H9 (cell line): ENCODE measurements around the gene TMOD4. TPM values are rescaled to one million over a fixed set of nuclear protein-coding genes. Genes with fewer than 3 reads are reported as not detected.

ENCODE experiments used
- DNase-seq: peaks from one replicate; pipeline ENCODE4 v3.0.0-alpha.2; 2017
- H2AFZ ChIP-seq: one replicate; pipeline ENCODE4 v1.6.1; 2013; ENCODE audit warnings: mild to moderate bottlenecking, low read length, control low read depth, moderate library complexity
- H2AK5ac ChIP-seq: 2 replicates; pipeline ENCODE4 v1.6.1; 2013; ENCODE audit warnings: low read length, control low read depth, mixed read lengths; ENCODE audit not compliant: insufficient read length
- H2BK120ac ChIP-seq: one replicate; pipeline ENCODE4 v1.6.1; 2013; ENCODE audit warnings: low read depth, mild to moderate bottlenecking, low read length, control low read depth, inconsistent platforms; ENCODE audit not compliant: poor library complexity, severe bottlenecking
- H2BK12ac ChIP-seq: 2 replicates; pipeline ENCODE4 v1.6.1; 2013; ENCODE audit warnings: low read length, control low read depth, mixed read lengths, low read depth; ENCODE audit not compliant: insufficient read length
- H2BK15ac ChIP-seq: 2 replicates; pipeline ENCODE4 v1.6.1; 2013; ENCODE audit warnings: low read depth, low read length, control low read depth
- H2BK20ac ChIP-seq: one replicate; pipeline ENCODE4 v1.6.1; 2013; ENCODE audit warnings: low read depth, mild to moderate bottlenecking, low read length, control low read depth, inconsistent platforms; ENCODE audit not compliant: poor library complexity, severe bottlenecking
- H2BK5ac ChIP-seq: 2 replicates; pipeline ENCODE4 v1.6.1; 2013; ENCODE audit warnings: low read length, control low read depth, mixed read lengths; ENCODE audit not compliant: insufficient read length
- H3K14ac ChIP-seq: 2 replicates; pipeline ENCODE4 v1.6.1; 2013; ENCODE audit warnings: low read length, control low read depth; ENCODE audit not compliant: insufficient read depth
- H3K18ac ChIP-seq: 2 replicates; pipeline ENCODE4 v1.6.1; 2013; ENCODE audit warnings: low read depth, mild to moderate bottlenecking, mixed read lengths, low read length, control low read depth; ENCODE audit not compliant: insufficient read length
- H3K23ac ChIP-seq: 2 replicates; pipeline ENCODE4 v1.6.1; 2013; ENCODE audit warnings: low read length, control low read depth, mixed read lengths, low read depth; ENCODE audit not compliant: insufficient read length
- H3K23me2 ChIP-seq: 2 replicates; pipeline ENCODE4 v1.6.1; 2013; ENCODE audit warnings: low read depth, mild to moderate bottlenecking, mixed read lengths, low read length, control low read depth; ENCODE audit not compliant: insufficient read length, poor library complexity, severe bottlenecking
- H3K27ac ChIP-seq: 2 replicates; pipeline ENCODE4 v1.5.1; 2013; ENCODE audit warnings: low read length, control low read depth, mixed read lengths, low read depth; ENCODE audit not compliant: insufficient read length
- H3K27me3 ChIP-seq: 2 replicates; pipeline ENCODE4 v1.6.1; 2013; ENCODE audit warnings: low read length, control low read depth, inconsistent platforms; ENCODE audit not compliant: insufficient read depth
- H3K4ac ChIP-seq: 2 replicates; pipeline ENCODE4 v1.6.1; 2013; ENCODE audit warnings: low read depth, mild to moderate bottlenecking, control low read depth, inconsistent platforms, low read length, moderate library complexity
- H3K4me1 ChIP-seq: 2 replicates; pipeline ENCODE4 v1.6.1; 2013; ENCODE audit warnings: low read length, control low read depth, inconsistent platforms; ENCODE audit not compliant: insufficient read depth
- H3K4me2 ChIP-seq: 2 replicates; pipeline ENCODE4 v1.6.1; 2013; ENCODE audit warnings: low read length, control low read depth, mixed read lengths; ENCODE audit not compliant: insufficient read length, insufficient read depth
- H3K56ac ChIP-seq: 2 replicates; pipeline ENCODE4 v1.6.1; 2013; ENCODE audit warnings: low read depth, mild to moderate bottlenecking, mixed read lengths, low read length, control low read depth; ENCODE audit not compliant: insufficient read length
- H3K79me1 ChIP-seq: 2 replicates; pipeline ENCODE4 v1.6.1; 2013; ENCODE audit warnings: low read depth, mild to moderate bottlenecking, moderate library complexity, low read length, control low read depth, inconsistent platforms; ENCODE audit not compliant: insufficient read depth, poor library complexity, severe bottlenecking
- H3K79me2 ChIP-seq: 2 replicates; pipeline ENCODE4 v1.6.1; 2013; ENCODE audit warnings: low read length, control low read depth, inconsistent platforms; ENCODE audit not compliant: insufficient read depth
- H3K9ac ChIP-seq: 2 replicates; pipeline ENCODE4 v1.6.1; 2013; ENCODE audit warnings: low read length, control low read depth, mixed read lengths; ENCODE audit not compliant: insufficient read length; ENCODE audit errors: extremely low read depth
- H3K9me3 ChIP-seq: one replicate; pipeline ENCODE4 v1.6.1; 2013; ENCODE audit warnings: low read depth, low read length, inconsistent platforms; ENCODE audit not compliant: control insufficient read depth
- H3T11ph ChIP-seq: one replicate; pipeline ENCODE4 v1.6.1; 2013; ENCODE audit warnings: mild to moderate bottlenecking, low read length, control low read depth, inconsistent platforms
- H4K20me1 ChIP-seq: one replicate; pipeline ENCODE4 v1.6.1; 2013; ENCODE audit not compliant: control insufficient read depth, insufficient read length, insufficient read depth
- H4K5ac ChIP-seq: 2 replicates; pipeline ENCODE4 v1.6.1; 2013; ENCODE audit warnings: low read depth, mild to moderate bottlenecking, mixed read lengths, low read length, control low read depth; ENCODE audit not compliant: insufficient read length
- H4K8ac ChIP-seq: replicated peaks from 2 replicates; pipeline ENCODE4 v1.6.1; 2013; ENCODE audit warnings: low read length, control low read depth, mixed read lengths, low read depth; ENCODE audit not compliant: insufficient read length
- H4K91ac ChIP-seq: 2 replicates; pipeline ENCODE4 v1.6.1; 2013; ENCODE audit warnings: low read depth, mild to moderate bottlenecking, moderate library complexity, mixed read lengths, low read length, control low read depth; ENCODE audit not compliant: insufficient read length
- H3K27ac Mint-ChIP-seq, 3 experiments: 2 replicates in 2 of 3; 3 replicates in 1 of 3; pipeline ENCODE4 v1.8.0; 2020 to 2021; ENCODE audit warnings: mixed read lengths in 3 of 3, mild to moderate bottlenecking in 1 of 3, moderate library complexity in 1 of 3
- H3K27me3 Mint-ChIP-seq: 2 replicates; pipeline ENCODE4 v1.8.0; 2021; ENCODE audit warnings: low read depth, mild to moderate bottlenecking, moderate library complexity, mixed read lengths
- H3K36me3 Mint-ChIP-seq, 3 experiments: 2 replicates in 2 of 3; 3 replicates in 1 of 3; pipeline ENCODE4 v1.8.0; 2020 to 2021; ENCODE audit warnings: low read depth in 3 of 3, mixed read lengths in 3 of 3; ENCODE audit not compliant: insufficient read depth in 1 of 3
- H3K4me1 Mint-ChIP-seq, 2 experiments: 2 replicates each; pipeline ENCODE4 v1.8.0; 2020; ENCODE audit warnings: mixed read lengths in 2 of 2
- H3K4me3 Mint-ChIP-seq, 2 experiments: 2 replicates in 1 of 2; 3 replicates in 1 of 2; pipeline ENCODE4 v1.8.0; 2020 to 2021; ENCODE audit warnings: mild to moderate bottlenecking in 2 of 2, mixed read lengths in 2 of 2, moderate library complexity in 1 of 2
- H3K9me3 Mint-ChIP-seq, 2 experiments: 2 replicates in 1 of 2; 3 replicates in 1 of 2; pipeline ENCODE4 v1.8.0; 2020; ENCODE audit warnings: mild to moderate bottlenecking in 2 of 2, mixed read lengths in 2 of 2, moderate library complexity in 1 of 2
- CTCF ChIP-seq: fragments of 200-600 bp; sonication (generic); conservative IDR thresholded peaks from 3 replicates; pipeline ENCODE4 v1.8.0; 2021; ENCODE audit warnings: antibody characterized with exemption, mild to moderate bottlenecking
- WGBS: extraction: QIAGEN DNeasy Blood & Tissue Kit; methylation state at CpG from one replicate; pipeline ENCODE4 v1.1.7; 2013; ENCODE audit warnings: missing lambda C conversion rate, low lambda C conversion rate, mixed read lengths; ENCODE audit not compliant: insufficient read length; ENCODE audit errors: extremely low coverage; 5-methylcytosine and 5-hydroxymethylcytosine counted together
- total RNA-seq: library from RNA; stranded (reverse); gene quantifications from 2 replicates; pipeline ENCODE4 v1.2.1, GENCODE V29; 2021

The TMOD4 gene
- total RNA-seq, 1 experiment from 2014 or later = 0.42 TPM

GRCh38 chr1:151142411-151143056 lies 33.2 kb downstream of the TMOD4 start:
- Histone ChIP-seq H3K14ac (no peak overlapping the region), H2AFZ (no peak overlapping the region), H3K9ac (no peak overlapping the region), H3K23me2 (peaks cover 24% of the 10 kb centered on the region), H3K79me1 (no peaks in the 10 kb centered on the region), H3K4ac (no peak overlapping the region), H4K91ac (no peak overlapping the region), H3K23ac (no peak overlapping the region), H2BK120ac (no peak overlapping the region), H3K27me3 (no peaks in the 10 kb centered on the region; the same call in 1 of the 2 replicates), H2BK15ac (no peak overlapping the region), H4K5ac (no peak overlapping the region), H4K8ac (no peak overlapping the region), H3K4me1 (peaks cover 22% of the 10 kb centered on the region; the same call in 1 of the 2 replicates), H3K79me2 (no peaks in the 10 kb centered on the region), H2BK20ac (no peak overlapping the region), H2BK12ac (no peak overlapping the region), H4K20me1 (peaks cover 4% of the 10 kb centered on the region), H3K4me2 (no peak overlapping the region), H3K9me3 (no peaks in the 10 kb centered on the region), H2AK5ac (no peak overlapping the region), H3K18ac (no peak overlapping the region), H3K27ac (no peak overlapping the region), H3T11ph (no peak overlapping the region), H2BK5ac (no peak overlapping the region), H3K56ac (no peak overlapping the region)
- no peak for DNase-seq
- WGBS = no CpG with 5 or more reads among the region's 5 CpGs
- Mint-ChIP-seq H3K4me3 (no peak overlapping the region; a peak in 1 of 5 replicates), H3K4me1 (peaks cover 32 to 39% of the 10 kb centered on the region in 2 experiments), H3K27me3 (peaks cover 21% of the 10 kb centered on the region), H3K9me3 (no peaks in the 10 kb centered on the region), H3K27ac (peak overlapping the region in 1 of 3 experiments; percentile 48; a peak in 1 of 7 replicates), H3K36me3 (peaks cover 7 to 12% (median 12%) of the 10 kb centered on the region in 3 experiments; a peak in 6 of 7 replicates)
- no peak for TF ChIP-seq CTCF
